SH-SY5Y (cell line): ENCODE measurements around the gene BTAF1.

Source experiments
- GATA2 ChIP-seq: IDR thresholded peaks from 2 replicates; pipeline ENCODE4 v1.6.1; 2011; ENCODE audit warnings: mild to moderate bottlenecking, low read depth, low read length
- GATA3 ChIP-seq: IDR thresholded peaks from 2 replicates; pipeline ENCODE4 v1.6.1; 2011; ENCODE audit warnings: low read depth, mild to moderate bottlenecking, low read length, moderate library complexity

DNA sequence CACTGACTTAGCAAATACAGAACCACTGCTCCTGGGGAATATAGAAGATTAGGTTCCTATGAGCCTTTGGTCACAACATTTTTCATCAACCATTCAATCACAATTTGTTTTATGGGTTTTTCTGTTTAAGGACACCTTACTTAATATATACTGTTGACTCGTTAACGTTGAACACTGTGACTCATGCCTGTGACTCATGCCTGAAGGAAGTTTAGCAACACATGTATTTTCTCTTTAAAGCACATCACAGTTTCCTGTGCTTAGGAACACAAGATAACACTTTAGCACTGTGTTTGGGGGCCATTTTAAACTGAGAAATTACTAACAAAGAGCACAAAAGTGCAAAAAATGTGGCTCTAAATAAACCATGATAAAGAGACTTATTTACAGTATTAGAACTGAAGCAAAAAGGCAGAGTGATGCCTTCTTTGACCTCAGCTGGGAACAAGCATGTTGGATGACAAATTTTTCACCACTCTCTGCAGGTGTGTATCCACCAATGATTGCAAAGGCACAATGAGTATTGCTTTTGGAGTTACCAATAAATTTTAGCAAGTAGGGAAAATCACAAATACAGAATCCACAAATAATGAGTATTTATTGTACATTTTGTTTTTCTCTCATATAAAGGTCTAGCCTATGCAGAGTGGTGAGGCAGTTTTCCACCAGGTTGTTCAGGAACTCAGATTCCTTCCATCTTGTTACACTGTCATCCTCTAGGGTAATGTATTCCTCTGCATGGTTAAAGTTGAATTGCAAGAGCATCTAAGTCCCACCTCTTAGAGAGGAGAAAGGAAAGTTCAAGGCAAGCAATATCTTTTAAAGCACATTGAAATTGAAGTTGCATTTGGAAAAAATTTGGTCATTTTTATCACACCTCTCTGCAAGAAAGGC is 21.5 kb upstream of the BTAF1 start:
- TF ChIP-seq GATA2 = no peak
- TF ChIP-seq GATA3 = no peak
